Heart left ventricle (tissue), 16 donors: ENCODE data around the gene FAM3D. TPM values are rescaled to one million over a fixed set of nuclear protein-coding genes. Genes with fewer than 3 reads are reported as not detected.
A peak's percentile ranks its signal among the peaks of the same experiment; 100 is the strongest.

Experiments used
- ATAC-seq, 4 donors: fragments of 200-7000 bp; cut with Tn5 transposase; one replicate each; pipeline ENCODE4 v1.9.1; 2020 to 2022; ENCODE audit warnings: moderate library complexity in 4 of 4, mild to moderate bottlenecking in 3 of 4, moderate number of reproducible peaks in 1 of 4
- DNase-seq, 5 donors: peaks; one replicate each; pipeline ENCODE4 v3.0.0-alpha.2; 2020
- H3K27ac ChIP-seq, 12 donors: fragments of 200-600 bp; sonication (generic) in 4 of 12; one replicate each; pipeline versions ENCODE4 v1.5.0 to v1.8.0; 2016 to 2022; ENCODE audit warnings: mild to moderate bottlenecking in 2 of 12
- H3K27me3 ChIP-seq, 9 donors: fragments of 200-600 bp; sonication (generic) in 2 of 9; one replicate each; pipeline versions ENCODE4 v1.5.1 to v1.8.0; 2016 to 2022; ENCODE audit warnings: mild to moderate bottlenecking in 3 of 9
- H3K36me3 ChIP-seq, 9 donors: fragments of 200-600 bp; sonication (generic) in 2 of 9; one replicate each; pipeline versions ENCODE4 v1.5.0 to v1.8.0; 2018 to 2022; ENCODE audit warnings: mild to moderate bottlenecking in 2 of 9
- H3K4me1 ChIP-seq, 12 donors: fragments of 200-600 bp; sonication (generic) in 4 of 12; one replicate each; pipeline versions ENCODE4 v1.5.0 to v1.8.0; 2016 to 2022; ENCODE audit warnings: mild to moderate bottlenecking in 3 of 12
- H3K4me3 ChIP-seq, 12 donors: fragments of 200-600 bp; sonication (generic) in 4 of 12; one replicate each; pipeline versions ENCODE4 v1.5.0 to v1.8.0; 2017 to 2022; ENCODE audit warnings: mild to moderate bottlenecking in 9 of 12, moderate library complexity in 4 of 12
- H3K9me3 ChIP-seq, 12 donors: fragments of 200-600 bp; sonication (generic) in 4 of 12; one replicate each; pipeline versions ENCODE4 v1.5.0 to v1.8.0; 2016 to 2022; ENCODE audit warnings: mild to moderate bottlenecking in 1 of 12
- POLR2A ChIP-seq, 2 donors: fragments of 450-650 bp; IDR thresholded peaks; one replicate each; pipeline ENCODE4 v1.6.1; 2017; ENCODE audit warnings: antibody characterized with exemption in 2 of 2, mild to moderate bottlenecking in 2 of 2, moderate library complexity in 2 of 2
- WGBS, 4 donors: extraction: QIAGEN DNeasy Blood & Tissue Kit in 2 of 4; methylation state at CpG; one replicate each; pipeline versions ENCODE4 v1.1.5 to v1.1.7; 2013 to 2018; 5-methylcytosine and 5-hydroxymethylcytosine counted together
- intact Hi-C, 10 donors: fragments of 100-400 bp; cut with DNase I; formaldehyde crosslinking; loops; one replicate each; pipeline versions ENCODE4 v1.11.1 to v1.14.2; 2022
- polyA plus RNA-seq, 2 donors: library from polyadenylated mRNA; stranded (reverse); fragments of 200-250 nt; gene quantifications; one replicate each; pipeline ENCODE4 v1.2.3, GENCODE V29; 2013
- total RNA-seq, 9 donors: library from RNA; depleted of rRNA in 2 of 9; stranded (reverse); fragments of >200 nt in 2 of 9; fragmentation: NEBNext Ultra II Directional in 3 of 9; extraction: Animal tissue kit (Norgen Biotek cat#: 25700) in 3 of 9; gene quantifications; one replicate each; pipeline versions ENCODE4 v1.1.0 to v1.2.4, GENCODE V29; 2016 to 2023
- TF ChIP-seq, protein P1 (sequence below), 12 donors: fragments of 200-600 bp; sonication (generic) in 4 of 12; IDR thresholded peaks; one replicate each; pipeline versions ENCODE4 v1.5.0 to v1.8.0; 2018 to 2022; ENCODE audit warnings: antibody characterized with exemption in 12 of 12, mild to moderate bottlenecking in 5 of 12
- donor health status: ischemic (EF 13 %, LVEDD 7.1; RV severe dilation, severe dysfunction).
- donor health status: healthy with polysubstance abuse.
- donor health status: DM: no; HTN: yes; CAD: no.
- donor health status: DM: no; HTN: no; CAD: no.
- donor health status: ischemic (EF 25% LVEDD 6.9; RV normal size, moderate dysfunction).
- donor health status: ischemic (EF 25% LVEDD 5.7; RV mildly dilated, moderate dysfunction).
- donor health status: healthy.
- donor health status: DM: yes; HTN: yes; CAD: no.
- donor health status: ischemic (EF 35%, LVEDD 5.7; RV mildly dilated, moderate dysfunction).
- donor health status: nonischemic (EF 11% LVEDD 7.7; RV severe dilation, severe dysfunction).
- donor health status: DM: yes; HTN: yes; CAD: no.
- donor health status: PGD.
- donor health status: ischemic (EF 29% LVEDD 5.4; RV normal size, mild dysfunction).
- donor health status: nonischemic (EF 23%, LVEDD 6.1; RV moderate dilation, normal function).

Gene FAM3D
- total and polyA plus RNA-seq, 11 donors = 0.06 TPM; not detected in 10

DNA sequence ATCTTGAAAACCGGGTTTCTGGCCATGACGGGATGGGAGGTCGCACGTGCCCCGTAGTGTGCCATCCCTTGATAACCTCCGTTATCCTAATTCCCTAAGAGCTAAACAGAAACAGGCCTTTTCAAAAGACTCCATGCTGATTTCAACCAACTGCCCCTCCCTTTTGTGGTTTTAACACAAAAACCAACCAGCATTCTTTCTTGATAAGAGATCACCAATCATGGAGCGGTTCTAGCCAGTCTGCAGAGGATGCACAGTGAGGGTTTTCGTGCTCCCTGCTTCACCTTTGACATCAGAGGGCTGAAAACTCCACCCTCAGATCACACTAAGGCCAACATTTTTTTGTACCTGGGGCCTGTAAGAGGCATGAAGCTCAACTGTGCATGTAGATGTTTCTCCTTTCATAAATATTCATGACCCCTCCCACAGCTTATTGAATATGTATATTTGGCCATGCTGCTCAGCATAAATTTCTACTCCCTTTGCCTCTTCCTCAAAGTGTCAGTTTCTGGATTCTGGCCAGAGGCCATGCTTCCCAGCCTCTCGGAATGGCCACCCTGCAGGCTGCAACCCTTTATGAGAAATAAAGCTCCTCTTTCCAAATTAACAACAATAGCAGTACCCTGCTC, 41.3 kb downstream of the FAM3D start:
- Histone ChIP-seq H3K4me1 (peaks cover 11 to 71% (median 33%) of the 10 kb centered on the region in 12 donors), H3K27me3 (no peaks in the 10 kb centered on the region), H3K4me3 (peak overlapping the region in 10 of 12 donors; percentile 31 to 58 (median 50)), H3K9me3 (no peaks in the 10 kb centered on the region), H3K27ac (peak overlapping the region in 8 of 12 donors; percentile 72 to 92 (median 87)), H3K36me3 (no peaks in the 10 kb centered on the region)
- DNase-seq (no peak), ATAC-seq (no peak)
- intact Hi-C loops = loop anchor here in 7 of 10 donors (5.0 kb wide), 1 partner anchor 38 kb away; no protein-coding TSS in a partner anchor
- 79 to 89% (median 89%) methylated on average over 9 of the region's 9 CpGs for WGBS, 4 donors
- TF ChIP-seq, protein P1, sequence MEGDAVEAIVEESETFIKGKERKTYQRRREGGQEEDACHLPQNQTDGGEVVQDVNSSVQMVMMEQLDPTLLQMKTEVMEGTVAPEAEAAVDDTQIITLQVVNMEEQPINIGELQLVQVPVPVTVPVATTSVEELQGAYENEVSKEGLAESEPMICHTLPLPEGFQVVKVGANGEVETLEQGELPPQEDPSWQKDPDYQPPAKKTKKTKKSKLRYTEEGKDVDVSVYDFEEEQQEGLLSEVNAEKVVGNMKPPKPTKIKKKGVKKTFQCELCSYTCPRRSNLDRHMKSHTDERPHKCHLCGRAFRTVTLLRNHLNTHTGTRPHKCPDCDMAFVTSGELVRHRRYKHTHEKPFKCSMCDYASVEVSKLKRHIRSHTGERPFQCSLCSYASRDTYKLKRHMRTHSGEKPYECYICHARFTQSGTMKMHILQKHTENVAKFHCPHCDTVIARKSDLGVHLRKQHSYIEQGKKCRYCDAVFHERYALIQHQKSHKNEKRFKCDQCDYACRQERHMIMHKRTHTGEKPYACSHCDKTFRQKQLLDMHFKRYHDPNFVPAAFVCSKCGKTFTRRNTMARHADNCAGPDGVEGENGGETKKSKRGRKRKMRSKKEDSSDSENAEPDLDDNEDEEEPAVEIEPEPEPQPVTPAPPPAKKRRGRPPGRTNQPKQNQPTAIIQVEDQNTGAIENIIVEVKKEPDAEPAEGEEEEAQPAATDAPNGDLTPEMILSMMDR (IDR thresholded peaks at IDR 0.05) = no peak
- TF ChIP-seq POLR2A (IDR thresholded peaks at IDR 0.05) = no peak

DNA sequence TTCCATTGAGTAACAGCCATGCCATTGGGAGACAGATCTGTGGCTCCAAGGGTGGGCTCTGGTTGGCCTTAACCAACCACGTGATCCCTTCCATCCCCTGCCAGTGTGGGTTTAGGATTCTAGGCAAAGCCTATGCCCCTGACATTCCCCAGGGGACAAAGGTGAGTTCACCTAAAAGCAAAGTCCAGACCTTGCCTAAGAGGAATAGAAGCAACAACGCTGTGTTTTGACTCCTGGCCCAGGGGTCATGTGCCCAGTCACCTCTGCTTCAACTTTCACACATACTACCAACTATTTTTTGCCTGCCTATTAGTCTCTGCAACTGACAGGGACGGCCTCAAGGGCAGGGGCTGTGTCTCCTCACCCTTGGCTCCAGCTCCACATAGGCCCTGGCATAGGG, 42.0 kb downstream of the FAM3D start:
- Histone ChIP-seq H3K27ac (peak overlapping the region in 10 of 12 donors; percentile 13 to 92 (median 79)), H3K36me3 (no peaks in the 10 kb centered on the region), H3K4me1 (peaks cover 9 to 63% (median 26%) of the 10 kb centered on the region in 12 donors), H3K27me3 (no peaks in the 10 kb centered on the region), H3K9me3 (no peaks in the 10 kb centered on the region), H3K4me3 (peak overlapping the region in 1 of 12 donors; percentile 55)
- no peak for DNase-seq
- WGBS, 4 donors = 40 to 64% (median 54%) methylated on average over 3 of the region's 3 CpGs
- intact Hi-C loops = no loop called here
- no peak for TF ChIP-seq POLR2A (IDR thresholded peaks at IDR 0.05)
- TF ChIP-seq, protein P1 (IDR thresholded peaks at IDR 0.05) = no peak
- no peak for ATAC-seq

DNA sequence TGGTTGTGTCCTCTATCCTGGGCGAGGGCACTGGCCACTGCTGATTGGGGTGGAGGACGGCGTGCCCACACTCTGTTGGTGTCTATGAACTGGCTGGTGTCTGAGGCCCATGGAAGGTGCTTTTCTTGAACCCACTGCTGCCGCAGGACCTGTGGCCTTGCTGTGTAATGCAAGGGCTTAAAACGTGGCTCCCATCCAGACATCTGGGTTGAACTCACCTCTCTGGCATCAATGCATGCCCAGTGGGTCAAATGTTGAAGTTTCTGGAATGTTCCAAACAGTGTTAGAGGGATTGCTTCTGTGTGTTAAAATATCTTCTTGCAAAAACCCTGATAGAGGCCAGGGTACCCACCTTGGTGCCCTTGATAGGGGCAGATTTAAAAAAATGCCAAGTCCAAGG, 42.6 kb downstream of the FAM3D start:
- WGBS, 4 donors = 80 to 87% (median 83%) methylated on average over 5 of the region's 5 CpGs

DNA sequence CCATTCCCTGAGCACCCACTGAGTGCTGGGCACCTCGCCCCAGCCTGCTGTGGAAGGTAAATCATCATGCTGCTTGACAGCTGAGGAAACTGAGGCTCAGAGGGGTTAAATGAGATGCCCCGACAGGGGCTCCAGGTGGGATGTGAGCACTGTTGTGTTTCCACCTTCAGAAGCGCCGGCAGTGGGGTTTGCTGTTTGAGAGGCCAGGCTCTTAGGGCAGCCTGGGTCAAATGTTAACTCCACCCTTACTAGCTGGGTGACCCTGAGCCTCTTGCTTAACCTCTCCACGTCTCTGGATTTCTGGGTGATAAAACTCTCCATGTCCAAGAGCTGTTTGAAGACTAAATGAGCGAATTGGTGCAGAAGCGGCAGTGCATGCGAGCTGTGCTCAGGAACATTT, 43.1 kb downstream of the FAM3D start:
- no peak for TF ChIP-seq POLR2A (IDR thresholded peaks at IDR 0.05)
- TF ChIP-seq, protein P1 (IDR thresholded peaks at IDR 0.05) = no peak
- Histone ChIP-seq H3K4me3 (no peak overlapping the region), H3K4me1 (peaks cover 4 to 54% (median 16%) of the 10 kb centered on the region in 12 donors), H3K27me3 (no peaks in the 10 kb centered on the region), H3K27ac (peak overlapping the region in 4 of 12 donors; percentile 15 to 92 (median 82)), H3K36me3 (no peaks in the 10 kb centered on the region), H3K9me3 (no peaks in the 10 kb centered on the region)
- 78 to 96% (median 78%) methylated on average over 6 to 8 of the region's 8 CpGs for WGBS, 4 donors
- intact Hi-C loops = no loop called here
- no peak for ATAC-seq
- DNase-seq = no peak

More for the DNA sequence above, 42.6 kb downstream of the FAM3D start:
- H3K4me1 ChIP-seq = peaks cover 4 to 57% (median 21%) of the 10 kb centered on the region in 12 donors
- no peaks in the 10 kb centered on the region for H3K27me3 ChIP-seq
- H3K27ac ChIP-seq = peak overlapping the region in 8 of 12 donors; percentile 13 to 92 (median 86)
- no peak for DNase-seq
- no peak overlapping the region for H3K4me3 ChIP-seq
- TF ChIP-seq POLR2A (IDR thresholded peaks at IDR 0.05) = no peak
- TF ChIP-seq, protein P1 (IDR thresholded peaks at IDR 0.05) = no peak
- H3K9me3 ChIP-seq = no peaks in the 10 kb centered on the region
- ATAC-seq = peak in 1 of 4 donors; percentile 5
- H3K36me3 ChIP-seq = no peaks in the 10 kb centered on the region
- intact Hi-C loops = no loop called here
